GM13977 (cell line): ENCODE data around the gene APBA3.
"Not testable (repeated sequence)": the region's sequence is repeated elsewhere in the genome, so short reads cannot be mapped to it uniquely, and the experiment has no call there.

Source experiments
- DNase-seq: peaks from one replicate; pipeline ENCODE4 v3.0.0; 2012; ENCODE audit warnings: low spot score
- in situ Hi-C: fragments of 300-500 bp; cut with MboI; formaldehyde crosslinking; loops from one replicate; pipeline ENCODE4 v1.12.0; 2022; ENCODE audit warnings: low sequenced_read_pairs, low pct_unique_long_range_greater_than_20kb, mixed read lengths, inconsistent platforms; ENCODE audit not compliant: unreplicated experiment
- TF ChIP-seq, protein P1 (sequence below): IDR thresholded peaks from 2 replicates; pipeline ENCODE4 v1.5.1; 2012; ENCODE audit warnings: mild to moderate bottlenecking, control low read depth; ENCODE audit not compliant: insufficient read depth; ENCODE audit errors: extremely low read depth, missing control alignments

The APBA3 gene

DNA sequence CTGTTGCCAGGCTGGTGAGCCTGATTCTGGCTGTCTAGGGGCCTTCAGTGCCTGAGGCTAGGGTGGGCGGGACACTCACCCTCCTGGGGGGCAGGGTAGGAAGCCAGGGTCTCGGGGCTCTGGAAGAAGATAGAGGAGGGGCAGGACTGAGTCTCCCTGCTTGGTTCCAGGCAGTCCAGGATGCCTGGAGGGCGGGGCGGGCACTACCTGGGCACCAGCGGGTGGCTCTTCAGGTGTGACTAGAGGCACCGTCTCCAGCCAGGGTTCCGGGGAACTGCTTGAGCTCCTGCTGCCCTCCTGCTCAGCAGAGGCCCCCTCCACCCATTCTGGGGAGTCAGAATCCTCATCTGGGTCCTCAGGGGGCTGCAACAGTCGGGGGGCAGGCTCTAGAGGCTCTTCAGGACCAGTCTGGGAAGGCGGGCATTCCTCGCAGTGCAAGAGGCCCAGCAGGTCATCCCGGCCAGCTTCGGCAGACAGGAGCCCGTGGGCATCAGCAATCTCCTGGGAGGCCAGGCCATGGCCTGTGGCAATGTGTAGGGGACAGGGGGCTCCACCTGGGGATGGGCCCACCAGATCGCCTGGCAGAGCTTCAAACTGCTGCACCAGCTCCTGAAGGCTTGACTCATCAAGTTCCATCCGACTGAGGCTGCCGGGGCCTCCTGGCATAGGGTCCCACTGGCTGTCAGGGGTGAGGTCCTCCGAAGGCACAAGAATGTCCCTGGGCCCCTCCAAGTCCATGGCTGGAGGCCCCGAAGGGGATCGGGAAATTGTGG is 1.8 kb downstream of the APBA3 start:
- in situ Hi-C loops = no loop called here

DNA sequence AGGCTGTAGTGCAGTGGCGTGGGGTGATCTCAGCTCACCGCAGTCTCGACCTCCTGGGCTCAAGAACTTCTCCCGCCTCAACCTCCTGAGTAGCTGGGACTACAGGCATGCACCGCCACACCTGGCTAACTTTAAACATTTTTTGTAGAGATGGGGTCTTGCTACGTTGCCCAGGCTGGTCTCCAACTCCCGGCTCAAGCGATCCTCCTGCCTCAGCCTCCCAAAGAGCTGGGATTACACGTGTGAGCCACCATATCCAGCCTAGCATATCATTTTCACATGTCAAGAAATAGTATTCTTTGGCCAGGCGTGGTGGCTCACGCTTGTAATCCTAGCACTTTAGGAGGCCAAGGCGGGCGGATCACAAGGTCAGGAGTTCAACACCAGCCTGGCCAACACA is 3.2 kb downstream of the APBA3 start:
- DNase-seq, in situ Hi-C loops: not testable (repeated sequence)

More for the DNA sequence above, 1.8 kb downstream of the APBA3 start:
- TF ChIP-seq, protein P1, sequence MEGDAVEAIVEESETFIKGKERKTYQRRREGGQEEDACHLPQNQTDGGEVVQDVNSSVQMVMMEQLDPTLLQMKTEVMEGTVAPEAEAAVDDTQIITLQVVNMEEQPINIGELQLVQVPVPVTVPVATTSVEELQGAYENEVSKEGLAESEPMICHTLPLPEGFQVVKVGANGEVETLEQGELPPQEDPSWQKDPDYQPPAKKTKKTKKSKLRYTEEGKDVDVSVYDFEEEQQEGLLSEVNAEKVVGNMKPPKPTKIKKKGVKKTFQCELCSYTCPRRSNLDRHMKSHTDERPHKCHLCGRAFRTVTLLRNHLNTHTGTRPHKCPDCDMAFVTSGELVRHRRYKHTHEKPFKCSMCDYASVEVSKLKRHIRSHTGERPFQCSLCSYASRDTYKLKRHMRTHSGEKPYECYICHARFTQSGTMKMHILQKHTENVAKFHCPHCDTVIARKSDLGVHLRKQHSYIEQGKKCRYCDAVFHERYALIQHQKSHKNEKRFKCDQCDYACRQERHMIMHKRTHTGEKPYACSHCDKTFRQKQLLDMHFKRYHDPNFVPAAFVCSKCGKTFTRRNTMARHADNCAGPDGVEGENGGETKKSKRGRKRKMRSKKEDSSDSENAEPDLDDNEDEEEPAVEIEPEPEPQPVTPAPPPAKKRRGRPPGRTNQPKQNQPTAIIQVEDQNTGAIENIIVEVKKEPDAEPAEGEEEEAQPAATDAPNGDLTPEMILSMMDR = no peak
- no peak for DNase-seq

DNA sequence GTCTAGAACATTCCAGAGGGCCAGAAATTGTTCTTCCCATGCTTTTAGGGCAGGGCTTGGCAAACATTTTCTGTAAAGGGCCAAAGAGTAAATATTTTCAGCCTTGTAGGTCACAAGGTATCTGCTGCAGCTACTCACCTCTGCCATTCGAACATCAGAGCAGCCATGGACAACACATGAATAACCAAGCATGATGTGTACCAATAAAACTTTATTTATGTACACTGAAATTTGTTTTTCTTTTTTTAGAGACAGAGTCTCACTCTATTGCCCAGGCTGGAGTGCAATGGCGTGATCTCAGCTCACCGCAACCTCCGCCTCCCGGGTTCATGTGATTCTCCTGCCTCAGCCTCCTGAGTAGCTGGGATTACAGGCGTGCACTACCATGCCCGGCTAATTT is 3.8 kb downstream of the APBA3 start:
- DNase-seq, in situ Hi-C loops: not testable (repeated sequence)

DNA sequence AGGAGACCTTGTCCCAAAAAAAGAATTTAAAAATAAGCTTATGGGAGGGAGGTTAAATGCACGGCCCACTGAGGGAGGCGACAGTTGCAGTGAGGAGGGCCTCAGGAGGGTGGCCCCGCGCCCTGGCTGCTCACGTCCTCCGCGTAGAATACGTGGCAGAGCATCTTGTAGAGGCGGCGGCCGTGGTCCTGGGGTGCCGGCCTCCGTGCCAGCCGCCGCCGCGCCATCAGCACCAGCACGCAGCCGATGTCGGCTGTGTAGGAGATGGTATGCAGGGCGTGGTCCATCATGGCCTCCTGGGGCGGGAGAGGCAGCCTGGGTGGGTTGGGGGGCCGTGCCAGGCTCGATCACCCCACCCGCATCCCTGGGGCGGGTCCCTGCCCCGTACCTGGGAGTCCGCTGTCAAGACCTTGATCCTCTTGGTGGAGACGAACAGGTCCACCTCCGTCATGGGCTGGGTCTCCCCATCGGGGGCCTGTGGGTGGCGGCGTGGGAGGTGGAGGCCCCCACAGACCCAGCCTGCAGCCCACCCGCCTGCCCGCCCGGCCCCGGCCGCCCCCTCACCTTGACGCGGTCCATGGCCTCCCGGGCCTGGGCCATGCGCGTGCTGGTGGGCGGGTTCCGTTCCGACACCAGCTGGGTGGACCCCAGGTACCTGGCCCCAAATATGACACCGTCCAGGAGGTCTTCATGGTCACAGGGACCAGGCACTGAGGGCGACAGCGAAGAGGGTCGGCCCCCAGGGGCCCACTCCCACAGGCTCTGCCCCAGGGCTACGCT is 7.7 kb downstream of the APBA3 start:
- TF ChIP-seq, protein P1 = no peak
- in situ Hi-C loops = no loop called here
- no peak for DNase-seq

DNA sequence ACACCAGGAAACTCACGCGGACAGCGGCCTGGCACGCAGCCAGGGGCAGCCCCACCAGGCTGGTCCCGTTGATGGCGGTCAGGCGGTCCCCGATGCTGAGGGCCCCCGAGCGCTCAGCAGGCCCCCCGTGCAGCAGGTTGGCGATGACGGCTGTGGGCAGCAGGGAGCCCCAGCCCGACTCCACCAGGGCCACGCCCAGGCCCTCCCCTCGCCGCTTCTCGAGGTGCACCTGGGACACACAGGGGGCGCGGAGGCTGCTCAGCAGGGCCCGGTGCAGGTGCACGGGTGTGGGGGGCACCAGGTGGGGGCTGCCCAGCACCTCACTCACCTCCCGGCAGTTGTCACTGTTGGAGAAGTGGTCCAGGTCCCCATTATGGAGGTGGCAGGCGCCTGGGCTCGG is 9.0 kb downstream of the APBA3 start:
- DNase-seq = no peak
- in situ Hi-C loops = no loop called here
- TF ChIP-seq, protein P1 = no peak

DNA sequence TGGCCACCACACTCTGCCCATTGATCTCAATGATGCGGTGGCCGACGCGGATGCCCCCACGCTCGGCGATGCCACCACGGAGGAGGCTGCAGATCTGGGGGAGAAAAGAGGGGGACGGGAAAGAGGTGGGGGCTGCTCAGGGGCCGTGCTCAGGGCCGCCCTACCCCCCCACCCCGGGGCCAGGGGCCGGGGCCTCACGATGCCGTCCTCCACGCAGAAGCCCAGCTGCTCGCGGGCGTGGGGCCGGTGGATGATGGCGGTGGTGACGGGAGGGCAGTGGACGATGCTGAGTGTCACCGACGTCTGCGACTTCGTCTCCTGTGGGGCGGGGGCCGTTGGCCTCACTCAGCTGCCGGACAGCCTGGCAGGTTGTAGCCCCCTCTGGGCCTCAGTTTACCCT is 10.3 kb downstream of the APBA3 start:
- no peak for DNase-seq
- in situ Hi-C loops = no loop called here
- TF ChIP-seq, protein P1 = no peak

DNA sequence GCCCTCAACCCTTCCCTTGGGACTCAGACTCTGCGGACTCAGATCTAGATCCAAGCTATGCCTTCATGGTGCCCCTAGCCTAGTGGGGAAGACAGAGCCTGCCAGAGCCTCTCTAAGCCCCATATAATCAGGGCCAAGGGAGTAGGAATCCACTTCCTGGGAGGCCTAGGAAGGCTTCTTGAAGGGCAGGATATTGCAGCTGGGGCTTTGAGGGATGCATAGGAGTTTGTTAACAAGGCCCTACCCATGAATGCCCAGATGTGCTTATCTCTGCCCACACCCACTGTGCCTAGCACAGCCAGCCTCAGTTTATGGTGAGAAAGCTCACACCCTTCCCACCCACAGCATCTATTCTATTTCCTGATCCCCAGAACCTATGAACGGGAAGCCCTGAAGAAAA is 11.3 kb downstream of the APBA3 start:
- no peak for DNase-seq
- TF ChIP-seq, protein P1 = no peak
- in situ Hi-C loops = no loop called here

DNA sequence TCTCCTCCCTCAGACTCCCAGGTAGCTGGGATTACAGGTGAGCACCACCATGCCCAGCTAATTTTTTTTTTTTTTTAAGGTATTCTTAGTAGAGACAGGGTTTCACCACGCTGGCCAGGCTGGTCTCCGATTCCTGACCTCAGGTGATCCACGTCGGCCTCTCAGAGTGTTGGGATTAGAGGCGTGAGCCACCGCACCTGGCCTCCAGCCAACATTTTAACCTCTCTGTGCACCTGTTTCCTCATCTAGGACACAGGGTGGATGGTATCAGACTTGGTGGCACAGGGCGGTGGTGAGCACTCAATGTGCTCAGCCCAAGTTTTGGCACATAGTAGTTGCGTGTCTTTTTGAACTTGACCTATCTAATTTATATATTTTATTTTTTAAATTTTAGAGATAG is 12.5 kb downstream of the APBA3 start:
- TF ChIP-seq, protein P1 = no peak
- no peak for DNase-seq
- in situ Hi-C loops = no loop called here
